ENCODE data around the gene WDR38. TPM values are rescaled to one million over a fixed set of nuclear protein-coding genes. Genes with fewer than 3 reads are reported as not detected.

Gene WDR38
- total and polyA plus RNA-seq, 9 of the 15 experiments (the other 6 are each of a cell fraction or from before 2014, with no cell fraction given) = not detected

- TF ChIP-seq ZBTB40 (IDR thresholded peaks at IDR 0.05) (peak; percentile 94), ZBTB40 (CRISPR knock-in tag; IDR thresholded peaks at IDR 0.05) (no peak), SLC30A9 (CRISPR knock-in tag; IDR thresholded peaks at IDR 0.05) (no peak), MLX (CRISPR knock-in tag; conservative IDR thresholded peaks at IDR 0.05) (peak in 1 of 2 experiments; percentile 17; a peak in 1 of 4 replicates), NR3C1 (CRISPR knock-in tag; IDR thresholded peaks at IDR 0.05) (peak; percentile 46), HDAC8 (tag; IDR thresholded peaks at IDR 0.05) (no peak), FOXA1 (IDR thresholded peaks at IDR 0.05; ENCODE audit: borderline replicate concordance) (no peak), RFX5 (IDR thresholded peaks at IDR 0.05; ENCODE audit: low read depth, low read length) (no peak), ZNF324 (CRISPR knock-in tag; IDR thresholded peaks at IDR 0.05) (no peak), TCF3 (CRISPR knock-in tag; IDR thresholded peaks at IDR 0.05) (no peak; the same call in none of the 2 replicates), KAT7 (CRISPR knock-in tag; IDR thresholded peaks at IDR 0.05; ENCODE audit: borderline replicate concordance) (peak; percentile 56; the same call in 1 of the 2 replicates), EP400 (IDR thresholded peaks at IDR 0.05) (no peak), SIN3A (IDR thresholded peaks at IDR 0.05; ENCODE audit: borderline replicate concordance in 2 of 2, control insufficient read depth in 1 of 2, low read depth in 2 of 2, low read length in 2 of 2) (peak; percentile 28 to 89; a peak in 3 of 4 replicates), CHD1 (IDR thresholded peaks at IDR 0.05; ENCODE audit: low read length) (no peak), SNAPC5 (CRISPR knock-in tag; IDR thresholded peaks at IDR 0.05) (no peak), POLR2AphosphoS2 (IDR thresholded peaks at IDR 0.05; ENCODE audit: low read length) (no peak), GTF2F1 (IDR thresholded peaks at IDR 0.05; ENCODE audit: low read depth, low read length) (no peak), TSC22D4 (tag; IDR thresholded peaks at IDR 0.05) (no peak)
Measured at GRCh38 chr9:124868511-124869465, 15.5 kb downstream of the WDR38 start (continued).

All from K562 (cell line).